HepG2 (cell line): Measurements from ENCODE around the gene STARD10. TPM values are rescaled to one million over a fixed set of nuclear protein-coding genes. Genes with fewer than 3 reads are reported as not detected.

Experiments used
- FOXO1 ChIP-seq: sonication (generic); formaldehyde crosslinking; IDR thresholded peaks from 2 replicates; pipeline ENCODE4 v1.4.0; 2020; ENCODE audit warnings: missing genetic modification reagents
- HOXD1 ChIP-seq: sonication (generic); formaldehyde crosslinking; IDR thresholded peaks from 2 replicates; pipeline ENCODE4 v1.5.0; 2020; ENCODE audit warnings: missing genetic modification reagents
- KDM5A ChIP-seq: fragments of 200-600 bp; sonication (generic); IDR thresholded peaks from 2 replicates; pipeline ENCODE4 v1.7.0; 2018; ENCODE audit warnings: antibody characterized with exemption, mild to moderate bottlenecking, low read length, borderline replicate concordance
- NCOR1 ChIP-seq: fragments of 200-600 bp; sonication (generic); IDR thresholded peaks from 2 replicates; pipeline ENCODE4 v1.7.0; 2017; ENCODE audit warnings: antibody characterized with exemption, low read length, borderline replicate concordance
- NR2F2 ChIP-seq: IDR thresholded peaks from 2 replicates; pipeline ENCODE4 v1.6.1; 2012; ENCODE audit warnings: low read depth, inconsistent platforms, borderline replicate concordance
- RAD21 ChIP-seq: fragments of 450-650 bp; formaldehyde crosslinking; IDR thresholded peaks from 2 replicates; pipeline ENCODE4 v1.5.0; 2020; ENCODE audit warnings: mild to moderate bottlenecking
- RFXANK ChIP-seq: IDR thresholded peaks from 2 replicates; pipeline ENCODE4 v1.6.1; 2016
- SALL1 ChIP-seq: sonication (generic); formaldehyde crosslinking; IDR thresholded peaks from 2 replicates; pipeline ENCODE4 v1.8.0; 2022; ENCODE audit warnings: mild to moderate bottlenecking, missing genetic modification reagents
- SMAD3 ChIP-seq: sonication (generic); formaldehyde crosslinking; IDR thresholded peaks from 2 replicates; pipeline ENCODE4 v1.4.0; 2020; ENCODE audit warnings: missing genetic modification reagents
- STAG1 ChIP-seq: sonication (generic); formaldehyde crosslinking; IDR thresholded peaks from 2 replicates; pipeline ENCODE4 v1.4.0; 2020; ENCODE audit warnings: missing genetic modification reagents
- THAP11 ChIP-seq: IDR thresholded peaks from 2 replicates; pipeline ENCODE4 v1.6.1; 2016; ENCODE audit warnings: missing biosample characterization, missing genetic modification reagents
- ZNF746 ChIP-seq: sonication (generic); formaldehyde crosslinking; IDR thresholded peaks from 2 replicates; pipeline ENCODE4 v1.8.0; 2022; ENCODE audit warnings: mild to moderate bottlenecking, missing genetic modification reagents
- ZNF780A ChIP-seq: sonication (generic); formaldehyde crosslinking; IDR thresholded peaks from 2 replicates; pipeline ENCODE4 v1.8.0; 2022; ENCODE audit warnings: mild to moderate bottlenecking, missing genetic modification reagents, moderate library complexity
- ZNF788 ChIP-seq: sonication (generic); formaldehyde crosslinking; IDR thresholded peaks from 2 replicates; pipeline ENCODE4 v1.5.0; 2020; ENCODE audit warnings: mild to moderate bottlenecking, missing genetic modification reagents, borderline replicate concordance
- polyA plus RNA-seq, 8 experiments: library from polyadenylated mRNA; depleted of rRNA in 3 of 8; stranded (reverse) in 7 of 8; unstranded in 1 of 8; fragments of >200 nt; fragmentation: Illumina TruSeq in 4 of 8; extraction: Trizol in 4 of 8; gene quantifications; 2 replicates each; pipeline versions ENCODE4 v1.2.1 to v1.2.3, GENCODE V29; 2011 to 2016; ENCODE audit warnings: low read depth in 4 of 8, missing spikeins in 1 of 8, mixed read lengths in 1 of 8; ENCODE audit not compliant: insufficient read depth in 1 of 8
- total RNA-seq, 5 experiments: library from RNA; depleted of rRNA; stranded (reverse); fragments of >200 nt; fragmentation: Illumina TruSeq; extraction: Trizol; gene quantifications; 2 replicates each; pipeline ENCODE4 v1.2.3, GENCODE V29; 2016; ENCODE audit warnings: low read depth in 1 of 5
- TF ChIP-seq, protein P1 (sequence below): sonication (generic); formaldehyde crosslinking; conservative IDR thresholded peaks from 2 replicates; pipeline ENCODE4 v1.4.0; 2020; ENCODE audit warnings: mild to moderate bottlenecking, missing genetic modification reagents, moderate library complexity
- TF ChIP-seq, protein P2 (sequence below): sonication (generic); formaldehyde crosslinking; IDR thresholded peaks from 2 replicates; pipeline ENCODE4 v1.4.0; 2020; ENCODE audit warnings: missing genetic modification reagents
- TF ChIP-seq, protein P3 (sequence below): sonication (generic); formaldehyde crosslinking; IDR thresholded peaks from 2 replicates; pipeline ENCODE4 v1.5.0; 2020; ENCODE audit warnings: missing genetic modification reagents
- TF ChIP-seq, protein P4 (sequence below): IDR thresholded peaks from 2 replicates; pipeline ENCODE4 v1.6.1; 2016; ENCODE audit warnings: low read depth, control low read depth
- TF ChIP-seq, protein P5 (sequence below): sonication (generic); formaldehyde crosslinking; IDR thresholded peaks from 2 replicates; pipeline ENCODE4 v1.4.0; 2020; ENCODE audit warnings: missing genetic modification reagents

The STARD10 gene
- total and polyA plus RNA-seq, 2 of the 13 experiments (the other 11 are each of a cell fraction or from before 2014, with no cell fraction given), result 260 to 341 TPM

DNA sequence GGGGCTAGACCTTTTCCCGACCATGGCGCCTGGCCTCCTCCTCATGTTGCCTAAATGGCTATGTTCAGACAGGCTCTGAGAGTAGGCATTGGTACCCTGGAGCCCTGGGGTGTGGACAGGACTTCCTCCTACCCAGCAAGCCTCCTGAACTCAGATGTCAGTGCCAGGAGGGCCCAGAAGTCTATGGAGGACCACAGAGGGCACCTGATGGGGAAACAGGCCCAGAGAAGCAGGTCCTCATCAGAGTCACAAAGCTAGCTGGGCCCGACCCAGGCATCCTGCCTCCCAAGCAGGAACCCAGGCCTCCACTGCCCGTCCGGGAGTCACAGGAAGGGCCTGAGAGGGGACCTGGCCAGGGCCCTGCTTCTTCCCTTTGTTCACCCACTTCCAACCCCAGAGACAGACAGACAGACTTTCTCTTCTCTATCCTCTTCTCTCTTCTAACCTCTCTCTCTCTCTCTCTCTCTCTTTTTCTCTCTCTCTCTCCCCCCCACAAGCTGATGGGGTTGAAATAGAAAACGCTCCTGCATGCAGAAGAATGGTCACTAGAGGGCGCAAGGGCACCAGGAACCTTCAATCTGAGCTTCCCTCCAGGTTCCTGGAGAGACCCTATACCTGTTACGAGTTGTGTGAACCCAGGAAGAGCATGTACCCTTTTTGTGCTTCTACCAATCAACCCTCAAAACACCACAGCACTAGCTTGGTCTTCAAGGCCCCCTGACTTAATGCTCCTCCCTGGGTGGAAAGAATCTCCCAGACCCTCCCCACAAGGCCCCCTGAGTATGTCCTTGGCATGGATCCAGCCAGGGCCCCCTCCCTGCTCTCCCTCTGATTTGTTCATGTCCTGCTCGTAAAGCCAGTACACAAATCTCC, 68.8 kb downstream of the STARD10 start (continued):
- TF ChIP-seq, protein P1, sequence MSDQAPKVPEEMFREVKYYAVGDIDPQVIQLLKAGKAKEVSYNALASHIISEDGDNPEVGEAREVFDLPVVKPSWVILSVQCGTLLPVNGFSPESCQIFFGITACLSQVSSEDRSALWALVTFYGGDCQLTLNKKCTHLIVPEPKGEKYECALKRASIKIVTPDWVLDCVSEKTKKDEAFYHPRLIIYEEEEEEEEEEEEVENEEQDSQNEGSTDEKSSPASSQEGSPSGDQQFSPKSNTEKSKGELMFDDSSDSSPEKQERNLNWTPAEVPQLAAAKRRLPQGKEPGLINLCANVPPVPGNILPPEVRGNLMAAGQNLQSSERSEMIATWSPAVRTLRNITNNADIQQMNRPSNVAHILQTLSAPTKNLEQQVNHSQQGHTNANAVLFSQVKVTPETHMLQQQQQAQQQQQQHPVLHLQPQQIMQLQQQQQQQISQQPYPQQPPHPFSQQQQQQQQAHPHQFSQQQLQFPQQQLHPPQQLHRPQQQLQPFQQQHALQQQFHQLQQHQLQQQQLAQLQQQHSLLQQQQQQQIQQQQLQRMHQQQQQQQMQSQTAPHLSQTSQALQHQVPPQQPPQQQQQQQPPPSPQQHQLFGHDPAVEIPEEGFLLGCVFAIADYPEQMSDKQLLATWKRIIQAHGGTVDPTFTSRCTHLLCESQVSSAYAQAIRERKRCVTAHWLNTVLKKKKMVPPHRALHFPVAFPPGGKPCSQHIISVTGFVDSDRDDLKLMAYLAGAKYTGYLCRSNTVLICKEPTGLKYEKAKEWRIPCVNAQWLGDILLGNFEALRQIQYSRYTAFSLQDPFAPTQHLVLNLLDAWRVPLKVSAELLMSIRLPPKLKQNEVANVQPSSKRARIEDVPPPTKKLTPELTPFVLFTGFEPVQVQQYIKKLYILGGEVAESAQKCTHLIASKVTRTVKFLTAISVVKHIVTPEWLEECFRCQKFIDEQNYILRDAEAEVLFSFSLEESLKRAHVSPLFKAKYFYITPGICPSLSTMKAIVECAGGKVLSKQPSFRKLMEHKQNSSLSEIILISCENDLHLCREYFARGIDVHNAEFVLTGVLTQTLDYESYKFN (CRISPR knock-in tag), result no peak
- TF ChIP-seq ZNF746 (CRISPR knock-in tag) (no peak), SALL1 (CRISPR knock-in tag) (no peak), RAD21 (CRISPR knock-in tag) (peak; percentile 92), RFXANK (CRISPR knock-in tag) (no peak), ZNF788 (CRISPR knock-in tag) (no peak), SMAD3 (no peak), NCOR1 (no peak), ZNF780A (CRISPR knock-in tag) (no peak), THAP11 (CRISPR knock-in tag) (peak; percentile 83), HOXD1 (CRISPR knock-in tag) (no peak), NR2F2 (no peak), STAG1 (peak; percentile 95), FOXO1 (CRISPR knock-in tag) (no peak), KDM5A (peak; percentile 44; the same call in 1 of the 2 replicates)
- TF ChIP-seq, protein P2, sequence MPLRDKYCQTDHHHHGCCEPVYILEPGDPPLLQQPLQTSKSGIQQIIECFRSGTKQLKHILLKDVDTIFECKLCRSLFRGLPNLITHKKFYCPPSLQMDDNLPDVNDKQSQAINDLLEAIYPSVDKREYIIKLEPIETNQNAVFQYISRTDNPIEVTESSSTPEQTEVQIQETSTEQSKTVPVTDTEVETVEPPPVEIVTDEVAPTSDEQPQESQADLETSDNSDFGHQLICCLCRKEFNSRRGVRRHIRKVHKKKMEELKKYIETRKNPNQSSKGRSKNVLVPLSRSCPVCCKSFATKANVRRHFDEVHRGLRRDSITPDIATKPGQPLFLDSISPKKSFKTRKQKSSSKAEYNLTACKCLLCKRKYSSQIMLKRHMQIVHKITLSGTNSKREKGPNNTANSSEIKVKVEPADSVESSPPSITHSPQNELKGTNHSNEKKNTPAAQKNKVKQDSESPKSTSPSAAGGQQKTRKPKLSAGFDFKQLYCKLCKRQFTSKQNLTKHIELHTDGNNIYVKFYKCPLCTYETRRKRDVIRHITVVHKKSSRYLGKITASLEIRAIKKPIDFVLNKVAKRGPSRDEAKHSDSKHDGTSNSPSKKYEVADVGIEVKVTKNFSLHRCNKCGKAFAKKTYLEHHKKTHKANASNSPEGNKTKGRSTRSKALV (CRISPR knock-in tag), result no peak
- TF ChIP-seq, protein P3, sequence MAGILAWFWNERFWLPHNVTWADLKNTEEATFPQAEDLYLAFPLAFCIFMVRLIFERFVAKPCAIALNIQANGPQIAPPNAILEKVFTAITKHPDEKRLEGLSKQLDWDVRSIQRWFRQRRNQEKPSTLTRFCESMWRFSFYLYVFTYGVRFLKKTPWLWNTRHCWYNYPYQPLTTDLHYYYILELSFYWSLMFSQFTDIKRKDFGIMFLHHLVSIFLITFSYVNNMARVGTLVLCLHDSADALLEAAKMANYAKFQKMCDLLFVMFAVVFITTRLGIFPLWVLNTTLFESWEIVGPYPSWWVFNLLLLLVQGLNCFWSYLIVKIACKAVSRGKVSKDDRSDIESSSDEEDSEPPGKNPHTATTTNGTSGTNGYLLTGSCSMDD, result no peak
- TF ChIP-seq, protein P4, sequence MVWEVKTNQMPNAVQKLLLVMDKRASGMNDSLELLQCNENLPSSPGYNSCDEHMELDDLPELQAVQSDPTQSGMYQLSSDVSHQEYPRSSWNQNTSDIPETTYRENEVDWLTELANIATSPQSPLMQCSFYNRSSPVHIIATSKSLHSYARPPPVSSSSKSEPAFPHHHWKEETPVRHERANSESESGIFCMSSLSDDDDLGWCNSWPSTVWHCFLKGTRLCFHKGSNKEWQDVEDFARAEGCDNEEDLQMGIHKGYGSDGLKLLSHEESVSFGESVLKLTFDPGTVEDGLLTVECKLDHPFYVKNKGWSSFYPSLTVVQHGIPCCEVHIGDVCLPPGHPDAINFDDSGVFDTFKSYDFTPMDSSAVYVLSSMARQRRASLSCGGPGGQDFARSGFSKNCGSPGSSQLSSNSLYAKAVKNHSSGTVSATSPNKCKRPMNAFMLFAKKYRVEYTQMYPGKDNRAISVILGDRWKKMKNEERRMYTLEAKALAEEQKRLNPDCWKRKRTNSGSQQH (CRISPR knock-in tag), result no peak
- TF ChIP-seq, protein P5, sequence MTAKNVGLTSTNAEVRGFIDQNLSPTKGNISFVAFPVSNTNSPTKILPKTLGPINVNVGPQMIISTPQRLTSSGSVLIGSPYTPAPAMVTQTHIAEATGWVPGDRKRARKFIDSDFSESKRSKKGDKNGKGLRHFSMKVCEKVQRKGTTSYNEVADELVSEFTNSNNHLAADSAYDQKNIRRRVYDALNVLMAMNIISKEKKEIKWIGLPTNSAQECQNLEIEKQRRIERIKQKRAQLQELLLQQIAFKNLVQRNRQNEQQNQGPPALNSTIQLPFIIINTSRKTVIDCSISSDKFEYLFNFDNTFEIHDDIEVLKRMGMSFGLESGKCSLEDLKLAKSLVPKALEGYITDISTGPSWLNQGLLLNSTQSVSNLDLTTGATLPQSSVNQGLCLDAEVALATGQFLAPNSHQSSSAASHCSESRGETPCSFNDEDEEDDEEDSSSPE (CRISPR knock-in tag), result no peak
